NCI-H510A (cell line): ENCODE data around the gene TBC1D12.
"Not testable (repeated sequence)": the region's sequence is repeated elsewhere in the genome, so short reads cannot be mapped to it uniquely, and the experiment has no call there.

Experiments used
- DNase-seq: peaks from one replicate; lab custom pipeline; 2025; lab: John Stamatoyannopoulos, UW

The TBC1D12 gene

DNA sequence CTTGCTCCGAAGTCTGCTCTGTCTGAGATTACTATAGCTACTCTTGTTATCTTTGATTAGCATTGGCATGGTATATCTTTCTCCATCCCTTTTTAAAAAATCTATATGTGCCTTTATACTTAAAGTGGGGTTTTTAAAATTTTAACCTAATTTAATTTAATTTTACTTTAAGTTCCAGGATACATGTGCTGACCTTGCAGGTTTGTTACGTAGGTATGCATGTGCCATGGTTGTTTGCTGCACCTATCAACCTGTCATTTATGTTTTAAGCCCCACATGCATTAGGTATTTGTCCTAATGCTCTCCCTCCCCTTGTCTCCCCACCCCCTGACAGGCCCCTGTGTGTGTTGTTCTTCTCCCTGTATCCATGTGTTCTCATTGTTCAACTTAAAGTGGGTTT lies 54.6 kb downstream of the TBC1D12 start:
- DNase-seq: no peak

DNA sequence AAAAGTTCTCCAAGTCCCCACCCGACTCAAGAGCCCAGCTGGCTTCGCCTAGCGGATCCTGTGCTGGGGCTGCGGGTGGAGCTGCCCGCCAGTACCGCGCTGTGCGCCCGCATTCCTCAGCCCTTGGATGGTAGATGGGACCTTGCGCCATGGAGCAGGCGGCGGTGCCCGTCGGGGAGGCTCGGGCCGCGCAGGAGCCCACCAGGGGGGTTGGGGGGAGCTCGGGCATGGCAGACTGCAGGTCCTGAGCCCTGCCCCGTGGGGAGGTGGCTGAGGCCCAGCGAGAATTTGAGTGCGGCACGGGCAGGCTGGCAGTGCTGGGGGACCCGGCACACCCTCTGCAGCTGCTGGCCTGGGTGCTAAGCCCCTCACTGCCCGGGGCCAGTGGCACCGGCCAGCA lies 57.0 kb downstream of the TBC1D12 start:
- no peak for DNase-seq

- no peak for DNase-seq
These were observed 59.2 kb downstream of the TBC1D12 start for GRCh38 chr10:94461503-94461902.

DNA sequence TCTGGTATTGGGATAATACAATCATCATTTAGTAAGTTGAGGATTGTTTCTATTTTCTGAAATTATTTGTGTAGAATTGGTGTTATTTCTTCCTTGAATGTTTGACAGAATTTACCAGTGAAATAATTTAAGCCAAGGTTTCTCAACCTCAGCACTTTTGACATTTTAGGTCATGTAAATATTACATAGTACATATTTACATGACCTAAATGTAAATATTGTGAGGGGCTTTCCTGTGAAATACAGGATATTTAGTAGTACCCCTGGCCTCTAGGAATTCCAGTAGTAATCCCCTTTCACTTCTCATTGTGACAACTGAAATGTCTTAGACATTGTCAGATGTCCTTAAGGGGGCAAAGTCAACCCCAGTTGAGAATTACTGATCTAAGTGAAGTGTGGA lies 59.8 kb downstream of the TBC1D12 start:
- no peak for DNase-seq

- no peak for DNase-seq
These were observed 63.3 kb downstream of the TBC1D12 start for GRCh38 chr10:94465684-94466083.

GRCh38 chr10:94481410-94481809 lies 79.1 kb downstream of the TBC1D12 start:
- DNase-seq: no peak

DNA sequence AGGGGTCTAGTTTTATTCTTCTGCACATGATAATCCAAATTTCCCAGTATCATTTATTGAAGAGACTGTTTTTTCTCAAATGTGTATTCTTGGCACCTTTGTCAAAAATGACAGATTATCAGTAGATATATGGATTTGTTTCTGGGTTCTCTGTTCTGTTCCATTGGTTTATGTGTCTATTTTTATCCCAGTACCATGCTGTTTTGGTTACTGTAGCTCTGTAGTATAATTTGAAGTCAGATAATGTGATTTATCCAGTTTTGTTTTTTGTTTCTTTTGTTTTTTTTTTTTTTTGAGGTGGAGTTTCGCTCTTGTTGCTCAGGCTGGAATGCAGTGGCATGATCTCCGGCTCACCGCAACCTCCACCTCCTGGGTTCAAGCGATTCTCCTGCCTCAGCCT lies 81.6 kb downstream of the TBC1D12 start:
- DNase-seq: no peak

DNA sequence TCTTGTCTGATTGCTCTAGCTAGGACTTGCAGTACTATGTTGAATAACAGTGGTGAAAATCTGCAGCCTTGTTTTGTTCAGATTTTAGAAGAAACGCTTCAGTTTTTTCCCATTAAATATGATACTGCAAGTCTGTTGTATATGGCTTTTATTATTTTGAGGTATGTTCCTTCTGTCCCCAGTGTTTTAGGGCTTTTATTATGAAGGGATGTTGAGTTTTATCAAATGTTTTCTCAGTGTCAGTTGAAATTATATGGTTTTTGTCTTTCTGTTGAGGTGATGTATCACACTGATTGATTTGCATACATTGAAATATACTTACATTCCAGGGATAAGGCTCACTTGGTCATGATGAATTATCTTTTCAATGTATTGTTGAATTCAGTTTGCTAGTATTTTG lies 82.8 kb downstream of the TBC1D12 start:
- DNase-seq: no peak

DNA sequence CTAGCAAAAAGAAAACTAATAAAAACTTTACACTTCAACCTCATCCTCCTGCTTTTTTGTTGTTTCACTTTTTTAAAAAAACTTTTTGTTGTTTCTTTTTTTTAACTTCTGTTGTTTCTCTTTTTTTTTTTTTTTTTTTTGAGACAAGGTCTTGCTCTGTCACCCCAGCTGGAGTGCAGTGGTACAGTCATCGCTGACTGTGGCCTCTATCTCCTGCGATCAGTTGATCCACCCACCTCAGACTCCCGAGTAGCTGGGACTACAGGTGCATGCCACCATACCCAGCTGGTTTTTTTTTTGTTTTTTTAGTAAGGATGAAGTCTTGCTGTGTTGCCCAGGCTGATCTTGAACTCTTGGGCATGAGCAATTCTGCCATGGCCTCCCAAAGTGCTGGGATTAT lies 85.2 kb downstream of the TBC1D12 start:
- no peak for DNase-seq

DNA sequence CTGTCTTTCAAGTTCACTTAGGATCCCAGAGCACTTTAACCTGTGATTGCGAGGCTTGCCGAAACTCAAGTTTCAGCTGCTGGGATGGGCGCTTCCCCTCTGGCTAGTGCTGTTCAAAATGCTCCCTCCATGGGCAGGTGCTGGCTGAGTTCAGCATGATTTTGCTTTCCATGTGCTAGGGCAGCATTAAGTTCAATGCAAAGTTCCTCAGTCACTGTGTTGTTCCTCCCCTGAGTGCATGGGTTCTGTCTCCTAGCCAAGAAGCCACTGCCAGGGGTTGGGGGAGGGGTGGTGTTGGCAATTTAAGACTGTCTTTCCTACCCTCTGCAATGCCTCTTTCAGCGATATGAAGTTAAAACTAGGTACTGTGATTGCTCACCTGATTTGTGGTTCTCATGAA lies 86.8 kb downstream of the TBC1D12 start:
- no peak for DNase-seq

GRCh38 chr10:94489976-94490788 lies 87.8 kb downstream of the TBC1D12 start:
- DNase-seq: no peak

DNA sequence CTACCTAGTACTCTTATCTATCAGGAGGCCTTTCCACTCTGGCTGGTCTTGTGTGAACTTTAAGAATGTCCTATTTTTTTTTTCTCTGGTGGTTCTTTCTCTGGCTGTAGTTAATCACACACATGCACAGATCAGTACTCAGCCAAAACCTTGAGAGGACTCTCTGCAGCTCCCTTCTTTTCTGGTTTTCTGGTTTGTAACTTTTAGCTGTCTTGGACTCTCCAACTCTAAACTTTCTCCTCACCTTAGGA lies 88.4 kb downstream of the TBC1D12 start:
- no peak for DNase-seq

GRCh38 chr10:94493463-94493862 lies 91.1 kb downstream of the TBC1D12 start:
- no peak for DNase-seq

GRCh38 chr10:94496010-94496409 lies 93.7 kb downstream of the TBC1D12 start:
- DNase-seq: no peak

- DNase-seq: no peak
These were observed 94.3 kb downstream of the TBC1D12 start for GRCh38 chr10:94496646-94497045.

DNA sequence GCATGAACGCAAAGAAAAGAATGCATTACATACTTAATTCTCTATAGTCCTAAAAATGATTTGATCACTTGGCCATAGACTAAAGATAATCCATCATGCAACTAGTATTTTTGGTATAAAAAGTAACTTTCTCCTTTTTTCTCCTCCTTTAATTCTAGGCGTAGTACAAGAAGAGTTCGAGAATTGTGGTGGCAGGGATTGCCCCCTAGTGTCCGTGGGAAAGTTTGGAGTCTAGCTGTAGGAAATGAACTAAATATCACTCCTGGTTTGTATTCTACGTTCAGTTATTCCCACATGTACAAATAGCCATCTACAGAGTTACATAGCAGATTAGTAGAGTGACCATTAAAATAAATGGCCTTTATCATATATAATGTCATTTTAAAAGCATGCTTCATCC lies 97.7 kb downstream of the TBC1D12 start:
- DNase-seq: no peak

DNA sequence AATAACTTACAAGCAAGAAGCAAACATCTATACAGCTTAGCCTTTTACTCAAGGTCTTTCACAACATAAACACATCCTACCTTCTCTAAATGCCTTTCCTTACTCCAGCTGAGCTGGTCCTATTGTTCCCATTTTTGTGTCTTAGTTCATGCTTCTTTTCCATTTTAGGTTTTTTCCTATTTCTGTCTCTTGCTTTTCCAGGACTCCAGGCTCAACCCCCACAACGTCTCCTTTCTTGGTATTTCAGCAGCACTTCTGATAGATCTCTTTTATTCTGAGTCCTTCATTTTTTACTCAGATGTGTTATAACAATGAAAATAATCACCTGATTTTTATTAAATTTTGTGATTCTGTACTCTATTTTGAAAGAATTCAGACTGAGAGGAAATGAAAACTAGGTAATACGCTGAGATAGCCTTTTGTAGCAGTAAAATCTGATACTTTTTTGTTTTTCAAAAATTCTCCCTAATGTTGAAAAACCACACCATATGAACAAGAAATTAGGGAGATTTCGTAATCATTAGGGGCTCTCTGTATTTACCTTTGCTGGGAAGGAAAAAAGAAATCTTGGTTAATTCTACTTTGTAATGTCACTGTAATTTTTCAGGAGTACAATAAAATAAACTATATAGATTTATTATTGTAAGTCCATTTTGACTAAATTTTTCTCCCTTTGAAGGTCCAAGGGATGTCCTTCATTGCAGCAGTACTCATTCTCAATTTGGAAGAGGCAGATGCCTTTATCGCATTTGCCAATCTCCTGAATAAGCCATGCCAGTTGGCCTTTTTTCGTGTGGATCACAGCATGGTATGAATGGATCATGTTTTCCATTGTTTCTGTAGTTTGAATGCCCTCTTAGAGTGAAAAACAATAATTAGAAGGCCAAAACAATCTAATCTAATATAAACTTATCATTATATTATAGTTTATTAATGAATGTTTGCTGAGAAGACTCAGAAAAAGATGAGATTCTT lies 119.2 kb downstream of the TBC1D12 start:
- no peak for DNase-seq

- DNase-seq: no peak
These were observed 121.8 kb downstream of the TBC1D12 start for GRCh38 chr10:94524146-94524545.

DNA sequence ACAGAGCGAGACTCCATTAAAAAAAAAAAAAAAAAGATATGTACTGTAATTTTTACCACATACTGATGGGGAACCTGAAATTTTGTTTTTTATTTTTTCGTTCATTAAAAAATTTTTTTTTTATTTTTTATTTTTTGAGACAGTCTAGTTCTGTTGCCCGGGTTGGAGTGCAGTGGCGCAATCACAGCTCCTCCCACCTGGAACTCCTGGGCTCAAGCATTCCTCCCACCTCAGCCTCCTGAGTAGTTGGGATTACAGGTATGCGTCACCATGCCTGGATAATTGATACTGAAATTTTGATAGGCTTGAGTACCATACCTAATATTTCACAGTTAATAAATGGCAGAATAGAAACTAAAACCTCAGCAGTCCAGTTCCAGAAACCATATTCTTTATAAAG lies 122.4 kb downstream of the TBC1D12 start:
- DNase-seq: no peak

GRCh38 chr10:94531550-94531949 lies 129.2 kb downstream of the TBC1D12 start:
- not testable (repeated sequence) for DNase-seq

- DNase-seq: no peak
These were observed 130.7 kb downstream of the TBC1D12 start for GRCh38 chr10:94533027-94533426.

- not testable (repeated sequence) for DNase-seq
These were observed 139.9 kb downstream of the TBC1D12 start for GRCh38 chr10:94542282-94542681.

DNA sequence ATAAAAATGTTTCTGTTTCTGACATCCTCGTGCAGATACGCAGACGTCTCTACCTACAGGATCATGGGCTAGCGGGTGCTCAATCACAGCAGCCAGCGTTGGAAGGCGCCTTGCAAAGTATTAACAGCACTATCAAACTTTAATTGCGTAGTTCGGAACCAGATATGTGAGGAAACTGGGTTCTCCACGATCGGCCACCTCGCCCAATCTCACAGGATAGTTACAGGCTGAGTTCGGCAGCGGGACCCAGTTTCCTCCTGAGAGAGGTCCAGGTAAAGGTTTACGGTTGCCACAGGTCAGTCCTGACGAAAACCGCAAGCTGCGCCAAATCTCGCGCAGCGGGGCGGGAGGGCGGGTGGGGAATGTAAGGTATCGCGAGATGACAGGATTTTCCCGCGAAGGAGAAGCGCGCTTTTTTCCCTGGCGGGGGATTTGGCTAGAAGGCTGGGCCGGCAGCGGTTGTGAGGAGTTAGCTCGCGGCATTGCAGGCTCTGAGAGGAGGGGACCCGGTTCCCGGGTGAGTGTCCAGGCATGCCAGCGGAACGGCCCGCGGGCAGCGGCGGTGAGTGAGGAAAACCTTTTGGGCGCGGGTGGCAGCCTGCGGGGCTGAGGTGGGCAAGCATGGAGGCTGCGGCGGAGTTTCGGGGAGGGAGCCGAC lies 143.2 kb downstream of the TBC1D12 start, which contains the start of gene HELLS:
Gene HELLS (plus strand): TSS at position 398 of the 658 bp plus-strand sequence. CDS start 134 bp downstream, at position 532.
- DNase-seq: peak; percentile 86
